Tibial nerve (tissue), 4 donors: ENCODE results near the gene TMEM98. TPM values are rescaled to one million over a fixed set of nuclear protein-coding genes. Genes with fewer than 3 reads are reported as not detected.
"Not testable (repeated sequence)": the region's sequence is repeated elsewhere in the genome, so short reads cannot be mapped to it uniquely, and the experiment has no call there.

ENCODE experiments used
- DNase-seq, 2 donors: peaks; one replicate each; pipeline ENCODE4 v3.0.0-alpha.2; 2019; ENCODE audit warnings: low spot score in 2 of 2
- H3K27ac ChIP-seq, 4 donors: fragments of 200-600 bp; sonication (generic) in 3 of 4; one replicate each; pipeline ENCODE4 v1.5.1; 2017 to 2019; ENCODE audit warnings: mild to moderate bottlenecking in 1 of 4
- H3K27me3 ChIP-seq, 2 donors: fragments of 200-600 bp; sonication (generic) in 1 of 2; one replicate each; pipeline versions ENCODE4 v1.5.1 to v1.6.0; 2017 to 2019
- H3K36me3 ChIP-seq, 3 donors: fragments of 200-600 bp; sonication (generic); one replicate each; pipeline ENCODE4 v1.5.1; 2018 to 2019
- H3K4me1 ChIP-seq, 4 donors: fragments of 200-600 bp; sonication (generic) in 3 of 4; one replicate each; pipeline ENCODE4 v1.5.1; 2017 to 2019
- H3K4me3 ChIP-seq, 4 donors: fragments of 200-600 bp; sonication (generic) in 3 of 4; one replicate each; pipeline ENCODE4 v1.5.1; 2017 to 2019; ENCODE audit warnings: mild to moderate bottlenecking in 1 of 4, moderate library complexity in 1 of 4
- H3K9me3 ChIP-seq, 4 donors: fragments of 200-600 bp; sonication (generic) in 3 of 4; one replicate each; pipeline ENCODE4 v1.5.1; 2017 to 2019
- EP300 ChIP-seq, 2 donors: sonication (generic); formaldehyde crosslinking; IDR thresholded peaks; one replicate each; pipeline ENCODE4 v1.6.1; 2017; ENCODE audit warnings: antibody characterized with exemption in 2 of 2, mild to moderate bottlenecking in 1 of 2
- POLR2A ChIP-seq, 2 donors: fragments of 450-650 bp; IDR thresholded peaks; one replicate each; pipeline ENCODE4 v1.6.1; 2017; ENCODE audit warnings: antibody characterized with exemption in 2 of 2, mild to moderate bottlenecking in 2 of 2, moderate library complexity in 2 of 2
- WGBS, 2 donors: methylation state at CpG; one replicate each; pipeline ENCODE4 v1.1.5; 2018; 5-methylcytosine and 5-hydroxymethylcytosine counted together
- total RNA-seq, 4 donors: library from RNA; depleted of rRNA; stranded (reverse); fragments of >200 nt; gene quantifications; one replicate each; pipeline ENCODE4 v1.1.0, GENCODE V29; 2016
- TF ChIP-seq, protein P1 (sequence below), 5 experiments: fragments of 200-600 bp in 3 of 5; fragments of 450-650 bp in 2 of 5; sonication (generic) in 3 of 5; IDR thresholded peaks; one replicate each; pipeline ENCODE4 v1.5.1; 2016 to 2019; ENCODE audit warnings: antibody characterized with exemption in 5 of 5, mild to moderate bottlenecking in 3 of 5, moderate library complexity in 2 of 5

The TMEM98 gene
- total RNA-seq, 4 donors from 2014 or later, result 170 to 198 (median 183) TPM

DNA sequence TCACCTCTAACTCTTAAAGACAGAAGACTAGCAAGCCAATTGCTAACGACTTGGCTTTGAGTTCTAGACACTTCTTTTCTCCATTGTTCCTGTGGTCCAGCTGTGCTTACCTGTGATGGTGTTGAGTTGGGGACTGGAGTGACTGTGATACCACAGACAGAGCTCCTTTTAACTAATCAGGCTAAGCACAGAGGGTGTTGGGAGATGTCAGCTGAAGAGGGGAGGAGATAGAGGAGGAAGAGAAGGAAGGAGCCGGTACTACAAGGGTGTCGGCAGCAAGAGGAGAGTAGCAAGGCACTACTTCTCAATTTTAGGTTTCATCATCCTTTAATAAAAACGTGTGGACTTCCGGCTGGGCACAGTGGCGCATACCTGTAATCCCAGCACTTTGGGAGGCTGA is 45.9 kb upstream of the TMEM98 start:
- no peaks in the 10 kb centered on the region for H3K36me3 ChIP-seq

DNA sequence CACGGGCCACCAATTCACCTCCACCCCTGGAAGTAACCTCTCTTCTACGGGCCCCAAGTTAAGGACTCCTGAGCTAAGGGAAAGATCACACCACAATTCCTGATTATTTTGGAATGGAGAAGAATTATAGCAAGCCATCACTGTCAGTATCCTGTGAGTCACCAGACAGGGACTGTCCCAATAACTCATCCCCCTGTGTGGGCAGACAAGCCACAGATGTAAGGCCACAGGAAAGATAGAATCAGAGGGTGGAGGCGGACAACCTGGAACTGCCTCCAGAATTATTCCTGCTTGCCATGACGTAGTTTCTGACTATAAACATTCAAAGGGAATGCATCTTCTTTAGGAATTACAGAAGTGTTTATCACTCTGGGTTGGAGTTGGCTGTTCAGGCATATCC is 45.2 kb upstream of the TMEM98 start:
- Histone ChIP-seq H3K4me3 (no peak overlapping the region), H3K27me3 (no peaks in the 10 kb centered on the region), H3K36me3 (no peaks in the 10 kb centered on the region), H3K4me1 (peaks cover 0 to 9% (median 6%) of the 10 kb centered on the region in 4 donors), H3K9me3 (no peaks in the 10 kb centered on the region), H3K27ac (no peak overlapping the region)
- TF ChIP-seq, protein P1, sequence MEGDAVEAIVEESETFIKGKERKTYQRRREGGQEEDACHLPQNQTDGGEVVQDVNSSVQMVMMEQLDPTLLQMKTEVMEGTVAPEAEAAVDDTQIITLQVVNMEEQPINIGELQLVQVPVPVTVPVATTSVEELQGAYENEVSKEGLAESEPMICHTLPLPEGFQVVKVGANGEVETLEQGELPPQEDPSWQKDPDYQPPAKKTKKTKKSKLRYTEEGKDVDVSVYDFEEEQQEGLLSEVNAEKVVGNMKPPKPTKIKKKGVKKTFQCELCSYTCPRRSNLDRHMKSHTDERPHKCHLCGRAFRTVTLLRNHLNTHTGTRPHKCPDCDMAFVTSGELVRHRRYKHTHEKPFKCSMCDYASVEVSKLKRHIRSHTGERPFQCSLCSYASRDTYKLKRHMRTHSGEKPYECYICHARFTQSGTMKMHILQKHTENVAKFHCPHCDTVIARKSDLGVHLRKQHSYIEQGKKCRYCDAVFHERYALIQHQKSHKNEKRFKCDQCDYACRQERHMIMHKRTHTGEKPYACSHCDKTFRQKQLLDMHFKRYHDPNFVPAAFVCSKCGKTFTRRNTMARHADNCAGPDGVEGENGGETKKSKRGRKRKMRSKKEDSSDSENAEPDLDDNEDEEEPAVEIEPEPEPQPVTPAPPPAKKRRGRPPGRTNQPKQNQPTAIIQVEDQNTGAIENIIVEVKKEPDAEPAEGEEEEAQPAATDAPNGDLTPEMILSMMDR (IDR thresholded peaks at IDR 0.05), result no peak
- TF ChIP-seq EP300 (IDR thresholded peaks at IDR 0.05) (no peak), POLR2A (IDR thresholded peaks at IDR 0.05) (no peak)
- no peak for DNase-seq
- WGBS, 2 donors, result 76 to 83% methylated on average over 4 of the region's 4 CpGs

More for the DNA sequence above, 45.9 kb upstream of the TMEM98 start:
- no peak for DNase-seq
- TF ChIP-seq POLR2A (IDR thresholded peaks at IDR 0.05) (no peak), EP300 (IDR thresholded peaks at IDR 0.05) (no peak)
- TF ChIP-seq, protein P1 (IDR thresholded peaks at IDR 0.05), result no peak
- Histone ChIP-seq H3K4me1 (peaks cover 0 to 14% (median 9%) of the 10 kb centered on the region in 4 donors), H3K27me3 (no peaks in the 10 kb centered on the region), H3K9me3 (no peaks in the 10 kb centered on the region), H3K27ac (no peak overlapping the region), H3K4me3 (no peak overlapping the region)
- WGBS, 2 donors, result 65 to 70% methylated on average over 6 of the region's 6 CpGs

DNA sequence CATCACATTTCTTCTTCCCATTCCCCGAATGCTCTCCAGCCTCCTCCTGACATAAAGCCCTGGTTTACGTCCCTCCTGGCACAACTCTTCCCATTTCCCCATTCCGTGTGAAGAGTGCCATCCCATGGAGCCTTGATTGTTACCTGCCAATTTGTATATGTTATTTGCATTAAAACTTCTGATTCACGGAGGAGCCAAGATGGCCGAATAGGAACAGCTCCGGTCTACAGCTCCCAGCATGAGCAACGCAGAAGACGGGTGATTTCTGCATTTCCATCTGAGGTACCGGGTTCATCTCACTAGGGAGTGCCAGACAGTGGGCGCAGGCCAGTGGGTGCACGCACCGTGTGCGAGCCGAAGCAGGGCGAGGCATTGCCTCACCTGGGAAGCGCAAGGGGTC is 41.0 kb upstream of the TMEM98 start:
- H3K36me3 ChIP-seq, H3K4me1 ChIP-seq, H3K27me3 ChIP-seq, DNase-seq, H3K4me3 ChIP-seq, H3K9me3 ChIP-seq, H3K27ac ChIP-seq: not testable (repeated sequence)
- 89 to 90% methylated on average over 8 to 9 of the region's 16 CpGs for WGBS, 2 donors

DNA sequence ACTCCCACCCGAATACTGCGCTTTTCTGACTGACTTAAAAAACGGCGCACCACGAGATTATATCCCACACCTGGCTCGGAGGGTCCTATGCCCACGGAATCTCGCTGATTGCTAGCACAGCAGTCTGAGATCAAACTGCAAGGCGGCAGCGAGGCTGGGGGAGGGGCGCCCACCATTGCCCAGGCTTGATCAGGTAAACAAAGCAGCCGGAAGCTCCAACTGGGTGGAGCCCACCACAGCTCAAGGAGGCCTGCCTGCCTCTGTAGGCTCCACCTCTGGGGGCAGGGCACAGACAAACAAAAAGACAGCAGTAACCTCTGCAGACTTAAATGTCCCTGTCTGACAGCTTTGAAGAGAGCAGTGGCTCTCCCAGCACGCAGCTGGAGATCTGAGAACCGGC is 40.5 kb upstream of the TMEM98 start:
- not testable (repeated sequence) for H3K27me3 ChIP-seq, DNase-seq, H3K4me1 ChIP-seq, H3K36me3 ChIP-seq, H3K4me3 ChIP-seq, H3K9me3 ChIP-seq, H3K27ac ChIP-seq
- no CpG with 5 or more reads among the region's 14 CpGs for WGBS, 2 donors

DNA sequence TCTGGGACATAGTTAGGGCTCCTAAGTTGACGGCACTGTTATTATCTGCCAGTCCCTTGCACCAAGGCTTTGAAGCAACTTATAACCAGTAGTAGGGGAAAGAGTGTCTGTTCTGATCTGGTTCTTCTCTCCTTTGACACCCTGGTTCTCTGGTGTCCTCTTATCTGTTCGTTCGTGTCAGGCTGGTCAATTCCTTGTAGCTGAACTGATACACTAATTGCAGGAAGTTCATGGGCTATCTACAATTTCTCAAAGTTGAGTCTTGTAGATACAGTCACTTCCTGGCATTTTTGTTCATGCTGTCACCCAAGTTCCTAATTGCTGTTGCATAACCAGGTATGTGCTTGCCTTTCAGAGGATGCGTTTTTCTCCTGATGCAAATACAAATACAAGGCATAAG is 33.7 kb upstream of the TMEM98 start:
- Histone ChIP-seq H3K9me3 (no peaks in the 10 kb centered on the region), H3K36me3 (no peaks in the 10 kb centered on the region), H3K27ac (no peak overlapping the region), H3K4me3 (no peak overlapping the region), H3K4me1 (no peaks in the 10 kb centered on the region), H3K27me3 (no peaks in the 10 kb centered on the region)
- no peak for TF ChIP-seq EP300 (IDR thresholded peaks at IDR 0.05)
- TF ChIP-seq POLR2A (IDR thresholded peaks at IDR 0.05), result no peak
- TF ChIP-seq, protein P1 (IDR thresholded peaks at IDR 0.05), result no peak
- whole genome bisulfite sequencing, 2 donors, result 79 to 82% methylated on average over 4 of the region's 4 CpGs
- DNase-seq, result no peak

DNA sequence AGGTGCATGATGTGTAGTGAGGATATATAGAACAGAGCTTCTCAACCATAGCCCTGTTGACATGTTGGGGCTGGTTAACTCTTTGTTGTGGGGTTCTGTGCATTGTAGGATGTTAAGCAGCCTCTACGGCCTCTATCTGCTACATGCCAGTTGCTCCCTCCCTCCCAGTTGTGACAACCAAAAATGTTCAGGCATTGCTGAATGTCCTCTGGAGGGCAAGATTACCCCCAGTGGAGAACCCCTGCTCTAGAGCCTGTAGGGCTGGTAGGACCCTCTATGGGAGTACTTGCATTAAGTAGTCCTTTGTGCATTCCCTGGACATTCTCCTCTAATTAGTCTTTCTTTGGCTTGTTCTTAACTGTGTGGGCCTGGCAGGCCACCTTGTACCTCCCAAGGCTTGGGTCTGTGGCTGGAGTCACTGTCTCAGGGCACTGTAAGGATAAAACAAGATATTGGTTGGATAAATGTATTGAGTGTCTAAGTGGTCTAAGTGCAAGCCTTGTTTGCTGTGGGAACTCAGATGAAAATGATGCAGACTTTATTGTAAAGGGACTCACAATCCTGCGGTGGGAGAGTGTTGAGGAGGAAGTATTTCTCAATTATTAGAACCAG is 31.2 kb upstream of the TMEM98 start:
- Histone ChIP-seq H3K4me1 (no peaks in the 10 kb centered on the region), H3K36me3 (no peaks in the 10 kb centered on the region), H3K9me3 (no peaks in the 10 kb centered on the region), H3K27ac (no peak overlapping the region), H3K4me3 (no peak overlapping the region), H3K27me3 (no peaks in the 10 kb centered on the region)
- DNase-seq, result no peak
- TF ChIP-seq, protein P1 (IDR thresholded peaks at IDR 0.05), result no peak
- no peak for TF ChIP-seq EP300 (IDR thresholded peaks at IDR 0.05)
- TF ChIP-seq POLR2A (IDR thresholded peaks at IDR 0.05), result no peak
- 75 to 83% methylated on average over 2 of the region's 2 CpGs for WGBS, 2 donors
